NCI-H2196 (cell line): ENCODE data around the gene ZNF674.
A peak's percentile ranks its signal among the peaks of the same experiment; 100 is the strongest.
"Not testable (repeated sequence)": the region's sequence is repeated elsewhere in the genome, so short reads cannot be mapped to it uniquely, and the experiment has no call there.

Source experiments
- DNase-seq: peaks from one replicate; lab custom pipeline; 2025; ENCODE audit not compliant: unreplicated experiment; lab: John Stamatoyannopoulos, UW

The ZNF674 gene

DNA sequence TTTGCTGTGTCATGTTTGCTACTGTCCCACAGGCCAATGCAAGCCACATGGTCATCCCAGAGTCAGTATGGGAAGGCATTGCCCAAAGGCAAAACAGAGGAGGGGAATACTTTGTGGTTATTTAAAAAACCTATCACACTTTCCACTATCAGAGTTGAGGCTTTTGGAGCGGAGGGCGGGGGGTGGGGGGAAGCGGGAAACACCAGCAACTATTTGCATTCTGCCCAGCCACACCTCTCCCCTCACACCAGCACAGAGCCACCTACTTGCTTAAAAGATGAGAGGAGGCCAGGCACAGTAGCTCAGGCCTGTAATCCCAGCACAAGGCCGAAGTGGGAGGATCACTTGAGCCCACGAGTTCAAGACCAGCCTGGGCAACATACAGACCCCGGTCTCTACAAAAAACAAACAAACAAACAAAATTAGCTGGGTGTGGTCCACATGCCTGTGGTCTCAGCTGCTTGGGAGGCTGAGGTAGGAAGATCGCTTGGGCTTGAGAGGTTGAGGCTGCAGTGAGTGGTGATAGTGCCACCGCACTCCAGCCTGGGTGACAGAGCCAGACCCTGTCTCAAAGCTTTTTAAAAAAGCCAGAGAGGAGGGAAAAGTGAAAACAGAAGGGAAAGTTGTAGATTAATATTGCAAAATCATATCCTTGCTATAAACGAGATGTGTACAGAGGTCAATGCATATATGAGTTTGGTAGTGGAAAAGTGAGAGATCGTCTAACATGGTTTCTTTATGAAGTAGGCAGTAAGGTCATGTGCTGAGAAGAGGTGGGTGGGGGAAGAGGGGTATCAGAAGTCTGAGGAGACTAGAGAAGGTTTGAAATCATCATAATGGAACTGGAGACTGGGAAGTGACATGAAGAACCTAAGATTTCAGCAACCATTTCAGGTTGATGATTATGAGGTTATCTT, 26.5 kb upstream of the ZNF674 start:
- no peak for DNase-seq

DNA sequence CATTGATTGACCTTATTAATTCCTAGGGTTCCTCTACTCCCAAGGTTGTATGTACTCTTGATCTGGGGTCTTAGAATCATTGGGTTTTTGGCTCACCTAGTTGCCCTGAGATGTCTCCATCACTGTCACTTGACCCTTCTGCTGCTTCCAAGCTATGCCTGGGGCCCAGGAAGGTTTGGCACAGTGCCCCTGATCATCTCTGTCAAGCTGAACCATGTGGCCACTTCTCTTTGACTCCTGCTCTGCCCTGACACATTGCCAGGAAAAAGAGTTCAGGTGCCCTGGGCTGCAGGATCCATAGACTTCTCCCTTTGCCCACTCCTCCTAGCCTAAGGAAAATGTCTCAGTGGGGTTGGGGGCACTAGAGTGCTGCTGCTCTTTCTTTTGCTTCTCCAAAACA, 24.4 kb upstream of the ZNF674 start:
- DNase-seq, result peak; percentile 18

- DNase-seq, result no peak
These were observed 22.2 kb upstream of the ZNF674 start for GRCh38 chrX:46567388-46567787.

DNA sequence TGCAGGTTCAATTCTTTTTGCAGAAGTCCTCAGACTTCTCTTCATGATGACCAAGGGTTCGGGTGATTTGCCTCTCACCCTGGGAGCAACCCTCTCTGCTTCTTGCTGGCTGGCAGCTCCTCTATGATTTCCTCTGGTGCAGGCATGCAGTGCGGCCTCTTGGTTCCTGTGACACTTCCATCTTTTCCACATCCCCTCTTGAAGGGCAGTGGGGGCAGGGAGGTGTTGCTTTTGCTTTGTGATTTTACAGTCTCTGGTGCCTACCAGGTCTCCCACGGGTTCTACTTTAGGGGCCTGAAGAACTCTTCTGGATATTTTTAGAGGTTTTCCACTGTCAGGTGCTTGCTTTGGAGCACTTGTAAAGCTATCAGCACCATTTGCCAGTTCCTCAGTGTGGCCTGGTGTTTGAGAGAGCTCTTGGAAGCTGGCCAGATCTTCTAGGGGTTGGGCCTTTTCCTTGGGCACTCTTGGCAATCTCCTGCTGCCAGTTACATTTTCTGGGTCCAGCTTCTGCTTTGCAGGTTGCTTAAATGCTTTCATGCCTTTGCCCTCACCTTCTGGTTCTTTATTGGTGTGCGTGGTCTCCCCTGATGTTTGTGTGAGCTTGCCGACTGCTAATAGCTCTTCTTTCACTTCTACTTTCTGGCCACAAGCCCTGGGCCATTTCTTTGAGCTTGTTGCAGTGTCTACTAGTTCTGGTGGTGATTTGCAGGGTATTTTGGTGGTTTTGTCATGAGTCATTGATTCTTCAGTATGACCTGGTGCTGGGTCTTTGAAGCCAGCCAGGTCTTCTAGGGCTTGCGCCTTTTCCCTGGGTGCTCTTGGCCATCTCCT, 16.8 kb upstream of the ZNF674 start:
- no peak for DNase-seq

DNA sequence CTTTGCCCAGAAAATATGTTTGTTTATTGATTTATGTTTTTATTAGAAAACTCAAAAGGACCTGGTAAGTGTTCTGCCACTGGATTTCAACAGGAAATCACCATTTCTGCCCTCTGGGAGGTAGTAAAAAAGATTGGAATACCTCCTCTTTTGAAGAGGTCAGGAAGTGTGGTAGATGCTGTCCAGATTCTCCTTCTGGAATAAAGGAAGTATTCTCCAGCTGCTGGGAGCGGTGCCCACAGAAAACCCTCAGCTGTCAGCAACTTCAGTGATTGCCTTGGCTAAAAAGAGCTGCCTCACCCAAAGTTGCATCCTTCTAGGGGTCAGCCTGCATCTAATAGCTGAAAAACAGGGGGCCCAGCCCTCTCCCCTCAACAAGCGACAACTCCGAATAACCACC, 13.8 kb upstream of the ZNF674 start:
- DNase-seq, result no peak

DNA sequence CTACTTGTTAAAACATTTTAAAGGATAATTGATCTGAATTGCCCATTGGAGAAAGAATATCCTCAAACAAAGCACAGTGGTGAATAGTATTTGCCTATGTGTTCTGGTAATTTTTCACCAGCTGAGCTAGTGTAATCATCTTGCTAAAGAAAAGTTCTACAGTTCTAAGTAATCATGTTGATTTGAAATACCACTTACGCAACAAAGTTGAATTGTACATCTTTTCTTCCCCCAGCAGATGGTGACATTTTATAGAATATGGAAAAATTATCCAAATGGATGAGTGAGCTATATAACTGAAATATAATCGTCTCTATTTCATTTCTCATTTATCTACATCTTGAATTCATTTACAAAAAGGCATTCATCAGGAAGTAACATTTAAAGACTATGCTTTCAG, 9.7 kb upstream of the ZNF674 start:
- DNase-seq, result peak; percentile 1

GRCh38 chrX:46553935-46554334, 8.7 kb upstream of the ZNF674 start:
- no peak for DNase-seq

GRCh38 chrX:46551494-46552128, 6.4 kb upstream of the ZNF674 start:
- no peak for DNase-seq

GRCh38 chrX:46549914-46550313, 4.7 kb upstream of the ZNF674 start:
- DNase-seq, result no peak

DNA sequence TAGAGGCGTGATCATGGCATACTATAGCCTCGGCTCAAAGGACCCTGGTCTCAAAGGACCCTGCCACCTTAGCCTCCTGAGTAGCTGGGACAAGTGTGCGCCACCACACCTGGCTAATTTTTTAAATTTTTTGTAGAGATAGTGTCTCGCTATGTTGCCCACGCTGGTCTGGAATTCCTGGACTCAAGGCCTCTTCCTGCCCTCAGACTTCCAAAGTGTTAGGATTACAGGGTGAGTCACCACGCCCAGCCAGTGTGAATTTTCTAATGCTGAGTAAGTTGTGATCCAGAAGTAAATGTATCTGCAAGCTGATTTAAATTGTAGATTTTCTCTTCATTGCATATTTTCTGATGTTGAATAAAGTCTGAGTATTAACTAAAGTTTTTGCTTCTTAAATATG, 2.6 kb upstream of the ZNF674 start:
- DNase-seq, result no peak

GRCh38 chrX:46544527-46544926, 694 bp downstream of the ZNF674 start:
- DNase-seq, result not testable (repeated sequence)

- no peak for DNase-seq
These were observed 1.8 kb downstream of the ZNF674 start for GRCh38 chrX:46543441-46543840.

DNA sequence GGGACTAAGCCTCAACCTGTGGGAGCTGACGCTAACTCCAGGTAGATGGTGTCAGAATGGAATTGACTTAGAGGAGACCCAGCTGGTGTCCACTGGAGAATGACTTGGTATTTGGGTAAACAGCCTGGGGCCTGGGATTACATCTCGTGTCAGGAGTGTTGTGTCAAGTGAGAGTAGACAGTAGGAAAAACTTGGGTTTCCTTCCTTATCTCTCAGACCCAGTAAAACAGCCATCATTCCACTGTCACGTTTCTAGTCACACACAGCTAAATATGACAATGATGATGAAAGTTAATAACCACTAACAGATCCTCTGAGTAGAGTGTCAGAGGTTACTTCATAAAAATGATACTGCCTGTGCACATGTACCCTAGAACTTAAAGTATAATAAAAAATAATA, 13.8 kb downstream of the ZNF674 start:
- no peak for DNase-seq

- DNase-seq, result not testable (repeated sequence)
These were observed 14.8 kb downstream of the ZNF674 start for GRCh38 chrX:46530404-46530908.

DNA sequence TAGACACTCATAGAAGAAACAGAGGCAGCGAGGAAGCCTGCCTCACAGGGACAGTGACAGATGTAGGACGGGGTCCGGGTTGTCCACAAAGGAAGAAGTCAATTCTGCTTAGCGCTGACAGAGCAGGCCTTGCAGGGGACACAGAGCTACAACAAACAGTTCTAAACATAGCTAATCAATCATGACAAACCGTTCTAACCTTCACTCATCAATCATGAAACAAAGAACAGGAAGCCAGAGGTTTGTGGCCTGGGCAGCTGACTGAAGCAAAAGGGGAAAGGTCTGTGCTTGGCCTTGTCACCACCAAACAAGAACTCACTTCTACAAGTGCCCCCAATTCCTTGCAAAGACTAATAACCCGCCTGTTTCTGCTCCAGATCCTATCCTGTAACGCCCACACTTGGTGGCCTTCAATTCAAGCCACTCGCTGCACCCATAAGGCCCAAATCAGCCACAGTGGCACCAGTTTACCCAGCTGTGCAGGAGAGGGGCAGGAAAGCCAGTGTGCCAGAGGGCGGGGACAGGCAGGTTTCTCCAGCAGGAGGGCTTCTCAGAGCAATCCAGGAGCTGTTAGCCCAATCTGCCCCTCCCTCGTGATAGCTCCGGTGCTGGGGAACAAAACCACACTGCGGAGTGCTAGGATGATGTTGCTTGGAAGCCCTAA, 15.3 kb downstream of the ZNF674 start:
- DNase-seq, result not testable (repeated sequence)

DNA sequence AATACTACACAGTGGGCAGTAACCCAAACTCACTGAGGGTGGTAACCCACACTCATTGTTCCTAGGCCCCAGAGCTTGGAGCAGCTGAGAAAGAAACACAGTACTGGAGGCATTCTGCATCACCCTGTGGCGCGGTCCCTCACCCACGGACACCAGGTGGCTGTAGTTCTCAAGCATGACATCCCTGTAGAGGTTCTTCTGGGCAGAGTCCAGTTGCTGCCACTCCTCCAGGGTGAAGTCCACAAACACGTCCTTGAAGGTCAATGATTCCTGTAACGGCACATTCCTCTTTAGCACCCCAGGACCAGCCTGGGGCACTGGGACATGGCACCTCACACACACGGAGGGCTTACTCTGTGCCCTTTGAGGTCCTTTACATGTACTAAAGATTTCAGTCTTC, 16.6 kb downstream of the ZNF674 start:
- not testable (repeated sequence) for DNase-seq

GRCh38 chrX:46506076-46506475, 39.1 kb downstream of the ZNF674 start:
- DNase-seq, result no peak

- DNase-seq, result no peak
These were observed 42.4 kb downstream of the ZNF674 start for GRCh38 chrX:46502848-46503247.

DNA sequence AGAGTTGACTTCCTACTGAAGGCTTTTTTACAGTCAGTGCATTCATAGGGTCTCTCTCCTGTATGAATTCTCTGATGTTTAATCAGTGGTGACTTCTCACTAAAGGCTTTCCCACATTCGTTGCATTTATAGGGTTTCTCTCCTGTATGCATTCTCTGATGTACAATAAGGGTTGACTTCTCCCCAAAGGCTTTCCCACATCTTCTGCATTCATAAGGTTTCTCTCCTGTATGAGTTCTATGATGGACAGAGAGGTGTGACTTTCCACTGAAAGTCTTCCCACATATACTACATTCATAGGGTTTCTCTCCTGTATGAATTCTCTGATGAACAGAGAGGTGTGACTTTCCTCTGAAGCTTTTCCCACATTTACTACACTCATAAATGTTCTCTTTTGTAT, 45.2 kb downstream of the ZNF674 start:
- no peak for DNase-seq

GRCh38 chrX:46488712-46489111, 56.5 kb downstream of the ZNF674 start:
- DNase-seq, result no peak

DNA sequence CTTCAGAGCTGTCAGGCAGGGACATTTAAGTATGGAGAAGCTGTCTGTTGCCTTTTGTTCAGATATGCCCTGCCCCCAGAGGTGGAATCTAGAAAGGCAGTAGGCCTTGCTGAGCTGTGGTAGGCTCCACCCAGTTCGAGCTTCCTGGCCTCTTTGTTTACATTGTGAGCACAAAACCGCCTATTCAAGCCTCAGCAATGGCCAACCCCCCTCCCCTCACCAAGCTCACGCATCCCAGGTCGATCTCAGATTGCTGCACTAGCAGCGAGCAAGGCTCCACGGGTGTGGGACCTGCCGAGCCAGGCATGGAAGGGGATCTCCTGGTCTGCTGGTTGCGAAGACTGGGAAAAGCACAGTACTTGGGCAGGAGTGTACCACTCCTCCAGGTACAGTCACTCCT, 59.3 kb downstream of the ZNF674 start:
- no peak for DNase-seq
